GM21390 (cell line): Measurements from ENCODE around the gene TMEM255A.
"Not testable (repeated sequence)": the region's sequence is repeated elsewhere in the genome, so short reads cannot be mapped to it uniquely, and the experiment has no call there.

ENCODE experiments used
- ATAC-seq: cut with Tn5 transposase; IDR thresholded peaks from one replicate; pipeline ENCODE4 v1.9.1; 2021; ENCODE audit not compliant: unreplicated experiment

TMEM255A gene

GRCh38 chrX:120310861-120311726, at the start of gene TMEM255A:
Gene TMEM255A, minus strand, starts transcription at chrX:120311461. Its CDS starts 152 bp downstream, at chrX:120311309.
- ATAC-seq, result no peak

GRCh38 chrX:120358737-120359456, 47.6 kb upstream of the TMEM255A start:
- ATAC-seq, result no peak

- no peak for ATAC-seq
Measured at GRCh38 chrX:120357186-120357585, 45.9 kb upstream of the TMEM255A start.

GRCh38 chrX:120356084-120356483, 44.8 kb upstream of the TMEM255A start:
- ATAC-seq, result no peak

- no peak for ATAC-seq
Measured at GRCh38 chrX:120350450-120351138, 39.3 kb upstream of the TMEM255A start.

- ATAC-seq, result not testable (repeated sequence)
Measured at GRCh38 chrX:120344566-120344965, 33.3 kb upstream of the TMEM255A start.

GRCh38 chrX:120336899-120337298, 25.6 kb upstream of the TMEM255A start:
- ATAC-seq, result no peak

- no peak for ATAC-seq
Measured at GRCh38 chrX:120335289-120335688, 24.0 kb upstream of the TMEM255A start.

GRCh38 chrX:120334603-120335002, 23.3 kb upstream of the TMEM255A start:
- ATAC-seq, result no peak

- ATAC-seq, result no peak
Measured at GRCh38 chrX:120334151-120334550, 22.9 kb upstream of the TMEM255A start.

GRCh38 chrX:120332394-120332793, 21.1 kb upstream of the TMEM255A start:
- no peak for ATAC-seq

GRCh38 chrX:120331116-120331515, 19.9 kb upstream of the TMEM255A start:
- ATAC-seq, result no peak

GRCh38 chrX:120321520-120322281, 10.4 kb upstream of the TMEM255A start:
- no peak for ATAC-seq

- no peak for ATAC-seq
Measured at GRCh38 chrX:120318411-120318810, 7.2 kb upstream of the TMEM255A start.

- ATAC-seq, result no peak
Measured at GRCh38 chrX:120316587-120317283, 5.5 kb upstream of the TMEM255A start.

- no peak for ATAC-seq
Measured at GRCh38 chrX:120315776-120316175, 4.5 kb upstream of the TMEM255A start.

GRCh38 chrX:120311727-120312063, 434 bp upstream of the TMEM255A start:
- no peak for ATAC-seq

- ATAC-seq, result no peak
Measured at GRCh38 chrX:120309873-120310705, 1.2 kb downstream of the TMEM255A start.
